H1 (cell line): Measurements from ENCODE around the gene PPP1R14B. TPM values are rescaled to one million over a fixed set of nuclear protein-coding genes. Genes with fewer than 3 reads are reported as not detected.

ENCODE experiments used
- CTCF ChIA-PET: fragments of 300-600 bp; sonication (Branson Sonifier 250); formaldehyde crosslinking; loops from one replicate; lab custom pipeline; 2021; ENCODE audit not compliant: partially characterized antibody; lab: Charles Lee
- POLR2A ChIA-PET: fragments of 300-600 bp; sonication (Branson Sonifier 250); formaldehyde crosslinking; loops from one replicate; lab custom pipeline; 2021; ENCODE audit warnings: inconsistent platforms; ENCODE audit not compliant: partially characterized antibody; lab: Charles Lee
- DNase-seq, 2 experiments: peaks; one replicate each; pipeline versions ENCODE4 v3.0.0 to v3.0.0-alpha.2; 2010 to 2022; ENCODE audit warnings: low spot score in 2 of 2, low read depth in 1 of 2, mixed read lengths in 1 of 2
- FAIRE-seq: peaks from 2 replicates; lab custom pipeline; 2011; peaks lifted over from hg19 to GRCh38; lab: Jason Lieb, UNC
- H2AFZ ChIP-seq: 2 replicates; pipeline ENCODE4 v1.8.1; 2012; ENCODE audit warnings: low read length, inconsistent platforms
- H2AK5ac ChIP-seq: 2 replicates; pipeline ENCODE4 v1.6.1; 2013; ENCODE audit warnings: low read depth, low read length
- H2BK120ac ChIP-seq: replicated peaks from 2 replicates; pipeline ENCODE3; 2013; ENCODE audit warnings: low read depth, low read length, inconsistent platforms
- H2BK12ac ChIP-seq: 2 replicates; pipeline ENCODE4 v1.6.1; 2013; ENCODE audit warnings: low read depth, low read length
- H2BK15ac ChIP-seq: 2 replicates; pipeline ENCODE4 v1.6.1; 2013; ENCODE audit warnings: low read length
- H2BK20ac ChIP-seq: 2 replicates; pipeline ENCODE4 v1.6.1; 2013; ENCODE audit warnings: low read length
- H2BK5ac ChIP-seq: 2 replicates; pipeline ENCODE4 v1.6.1; 2013; ENCODE audit warnings: low read depth, low read length
- H3K14ac ChIP-seq: 2 replicates; pipeline ENCODE4 v1.6.1; 2013; ENCODE audit warnings: inconsistent platforms; ENCODE audit not compliant: insufficient read length
- H3K18ac ChIP-seq: 2 replicates; pipeline ENCODE4 v1.6.1; 2013; ENCODE audit warnings: low read length; ENCODE audit errors: extremely low read depth
- H3K23ac ChIP-seq: 2 replicates; pipeline ENCODE4 v1.6.1; 2013; ENCODE audit warnings: inconsistent platforms; ENCODE audit not compliant: insufficient read length
- H3K23me2 ChIP-seq: 2 replicates; pipeline ENCODE4 v1.6.1; 2013; ENCODE audit warnings: low read depth, low read length
- H3K27ac ChIP-seq: 2 replicates; pipeline ENCODE4 v1.6.1; 2011; ENCODE audit warnings: low read depth, low read length, inconsistent platforms
- H3K27me3 ChIP-seq, 4 experiments: replicated peaks in 1 of 4; 1 replicate in 1 of 4; 2 replicates in 3 of 4; pipeline versions ENCODE4 v1.6.1 to v1.8.1; 2011 to 2013; ENCODE audit warnings: low read length in 3 of 4, mild to moderate bottlenecking in 3 of 4, inconsistent platforms in 2 of 4, mixed read lengths in 2 of 4, moderate library complexity in 1 of 4; ENCODE audit not compliant: control insufficient read depth in 3 of 4, insufficient read depth in 3 of 4; ENCODE audit errors: extremely low read depth in 1 of 4
- H3K36me3 ChIP-seq, 4 experiments: 2 replicates each; pipeline versions ENCODE4 v1.6.1 to v1.8.1; 2011 to 2013; ENCODE audit warnings: mild to moderate bottlenecking in 4 of 4, low read length in 3 of 4, moderate library complexity in 2 of 4, control low read depth in 1 of 4, inconsistent platforms in 1 of 4; ENCODE audit not compliant: insufficient read depth in 4 of 4, control insufficient read depth in 2 of 4
- H3K4ac ChIP-seq: replicated peaks from 2 replicates; pipeline ENCODE3; 2013; ENCODE audit warnings: low read length, low read depth, mixed read lengths, inconsistent platforms; ENCODE audit not compliant: insufficient read length
- H3K4me1 ChIP-seq, 4 experiments: replicated peaks in 1 of 4; 1 replicate in 1 of 4; 2 replicates in 3 of 4; pipeline versions ENCODE4 v1.6.1 to v1.8.1; 2011 to 2013; ENCODE audit warnings: low read length in 3 of 4, inconsistent platforms in 2 of 4, mixed read lengths in 1 of 4; ENCODE audit not compliant: insufficient read depth in 4 of 4, control insufficient read depth in 3 of 4
- H3K4me2 ChIP-seq, 2 experiments: 2 replicates each; pipeline versions ENCODE4 v1.6.1 to v1.8.1; 2011 to 2013; ENCODE audit warnings: low read depth in 2 of 2, low read length in 2 of 2, control low read depth in 1 of 2, inconsistent platforms in 1 of 2, mild to moderate bottlenecking in 1 of 2; ENCODE audit not compliant: insufficient read depth in 1 of 2
- H3K4me3 ChIP-seq, 4 experiments: fragments of 200-600, 300-600 bp in 1 of 4; sonication (generic), shearing (Covaris generic), sonication (Bioruptor Twin) in 1 of 4; 2 replicates each; pipeline versions ENCODE4 v1.5.1 to v1.8.1; 2011 to 2016; ENCODE audit warnings: low read length in 4 of 4, low read depth in 3 of 4, control low read depth in 2 of 4, inconsistent platforms in 2 of 4, mild to moderate bottlenecking in 2 of 4, mixed read lengths in 1 of 4, moderate library complexity in 1 of 4; ENCODE audit not compliant: insufficient read depth in 2 of 4; ENCODE audit errors: extremely low read depth in 1 of 4
- H3K56ac ChIP-seq: replicated peaks from 2 replicates; pipeline ENCODE3; 2013; ENCODE audit warnings: low read depth, mild to moderate bottlenecking, mixed read lengths, low read length, inconsistent platforms; ENCODE audit not compliant: insufficient read length
- H3K79me1 ChIP-seq: 2 replicates; pipeline ENCODE4 v1.6.1; 2013; ENCODE audit warnings: low read depth, low read length, control low read depth
- H3K79me2 ChIP-seq, 2 experiments: 2 replicates each; pipeline versions ENCODE4 v1.6.1 to v1.8.1; 2012 to 2013; ENCODE audit warnings: low read length in 2 of 2, mild to moderate bottlenecking in 2 of 2, inconsistent platforms in 1 of 2; ENCODE audit not compliant: insufficient read depth in 2 of 2, control insufficient read depth in 1 of 2
- H3K9ac ChIP-seq, 4 experiments: replicated peaks in 1 of 4; 1 replicate in 1 of 4; 2 replicates in 3 of 4; pipeline versions ENCODE4 v1.6.1 to v1.8.1; 2011 to 2013; ENCODE audit warnings: low read depth in 3 of 4, low read length in 3 of 4, control low read depth in 2 of 4, mild to moderate bottlenecking in 2 of 4, moderate library complexity in 2 of 4, inconsistent platforms in 1 of 4; ENCODE audit errors: extremely low read depth in 1 of 4
- H3K9me3 ChIP-seq, 2 experiments: 2 replicates each; pipeline versions ENCODE4 v1.6.1 to v1.8.1; 2012 to 2013; ENCODE audit warnings: mild to moderate bottlenecking in 2 of 2, moderate library complexity in 2 of 2, control low read depth in 1 of 2, inconsistent platforms in 1 of 2, low read depth in 1 of 2, low read length in 1 of 2, mixed read lengths in 1 of 2; ENCODE audit not compliant: insufficient read depth in 2 of 2
- H4K20me1 ChIP-seq, 2 experiments: replicated peaks in 1 of 2; 2 replicates each; pipeline versions ENCODE3 to v1.8.1; 2011 to 2013; ENCODE audit warnings: inconsistent platforms in 2 of 2, low read length in 2 of 2, mild to moderate bottlenecking in 1 of 2; ENCODE audit not compliant: insufficient read depth in 2 of 2, control insufficient read depth in 1 of 2
- H4K5ac ChIP-seq: 2 replicates; pipeline ENCODE4 v1.6.1; 2013; ENCODE audit warnings: low read length, low read depth, mixed read lengths, inconsistent platforms; ENCODE audit not compliant: insufficient read length
- H4K8ac ChIP-seq: 2 replicates; pipeline ENCODE4 v1.8.0; 2013; ENCODE audit warnings: mild to moderate bottlenecking, moderate library complexity, low read length, inconsistent platforms; ENCODE audit not compliant: insufficient read depth; ENCODE audit errors: extremely low read depth
- H4K91ac ChIP-seq: replicated peaks from 2 replicates; pipeline ENCODE3; 2013; ENCODE audit warnings: low read length, mixed read lengths, inconsistent platforms; ENCODE audit not compliant: insufficient read length
- ATF2 ChIP-seq: IDR thresholded peaks from 2 replicates; pipeline ENCODE4 v1.6.1; 2012; ENCODE audit warnings: low read length, inconsistent platforms
- BACH1 ChIP-seq: IDR thresholded peaks from 2 replicates; pipeline ENCODE4 v1.6.1; 2012; ENCODE audit warnings: low read length, improper control_type of control experiment
- BCL11A ChIP-seq, 2 experiments: IDR thresholded peaks; one replicate each; pipeline ENCODE4 v1.6.1; 2011; ENCODE audit warnings: low read depth in 2 of 2, low read length in 2 of 2, mild to moderate bottlenecking in 2 of 2
- CREB1 ChIP-seq: IDR thresholded peaks from 2 replicates; pipeline ENCODE4 v1.6.1; 2012; ENCODE audit warnings: inconsistent platforms
- GABPA ChIP-seq: IDR thresholded peaks from 2 replicates; pipeline ENCODE4 v1.6.1; 2011; ENCODE audit warnings: mild to moderate bottlenecking, low read length, moderate library complexity, borderline replicate concordance; ENCODE audit not compliant: insufficient read depth
- KDM4A ChIP-seq: IDR thresholded peaks from one replicate; pipeline ENCODE4 v1.7.1; 2012; ENCODE audit warnings: low read depth, mild to moderate bottlenecking, moderate library complexity, low read length, inconsistent platforms; ENCODE audit not compliant: severe bottlenecking
- KDM5A ChIP-seq: fragments of 200-600 bp; IDR thresholded peaks from 2 replicates; pipeline ENCODE4 v1.7.1; 2012; ENCODE audit warnings: mild to moderate bottlenecking, low read length, inconsistent platforms, mixed read lengths
- RBBP5 ChIP-seq: IDR thresholded peaks from 2 replicates; pipeline ENCODE4 v1.7.1; 2012; ENCODE audit warnings: low read depth, mild to moderate bottlenecking, inconsistent platforms, low read length, moderate library complexity, borderline replicate concordance
- SP1 ChIP-seq: IDR thresholded peaks from 2 replicates; pipeline ENCODE4 v1.6.1; 2011; ENCODE audit warnings: low read depth, low read length
- TBP ChIP-seq: IDR thresholded peaks from 2 replicates; pipeline ENCODE4 v1.6.1; 2011; ENCODE audit warnings: low read depth, low read length, improper control_type of control experiment
- WGBS, 2 experiments: shearing (Covaris generic) in 1 of 2; methylation state at CpG; one replicate each; pipeline versions ENCODE4 v1.1.6 to v1.1.7; 2013 to 2015; ENCODE audit warnings: low lambda C conversion rate in 2 of 2, mixed read lengths in 2 of 2, inconsistent platforms in 1 of 2, low coverage in 1 of 2, missing lambda C conversion rate in 1 of 2; ENCODE audit not compliant: insufficient replicate concordance in 2 of 2, insufficient coverage in 1 of 2, insufficient read length in 1 of 2; ENCODE audit errors: extremely low coverage in 1 of 2, missing lambda C conversion rate in 1 of 2; 5-methylcytosine and 5-hydroxymethylcytosine counted together
- polyA plus RNA-seq, 7 experiments: library from polyadenylated mRNA; depleted of rRNA in 3 of 7; stranded (reverse) in 5 of 7; unstranded in 2 of 7; fragments of >200 nt in 5 of 7; fragments of 200-250 nt in 2 of 7; gene quantifications; 1 replicate in 5 of 7; 2 replicates in 1 of 7; 4 replicates in 1 of 7; pipeline versions ENCODE4 v1.2.1 to v1.2.3, GENCODE V29; 2011 to 2013; ENCODE audit warnings: missing spikeins in 2 of 7, mixed read lengths in 2 of 7
- total RNA-seq: library from RNA; stranded (reverse); fragmentation: NEBNext Ultra II Directional; extraction: Animal tissue kit (Norgen Biotek cat#: 25700); gene quantifications from 2 replicates; pipeline ENCODE4 v1.2.1, GENCODE V29; 2021

The PPP1R14B gene
- total and polyA plus RNA-seq, 2 of the 8 experiments (the other 6 are each of a cell fraction or from before 2014, with no cell fraction given) = 265 to 419 TPM

- ChIA-PET CTCF (interaction anchor here (0.9 to 13.7 kb wide), 13 partner anchors 12 to 85 kb away, joined by 3 to 168 read pairs (median 6); partner anchors contain the start of genes BAD, CATSPERZ, ESRRA and PLCB3), POLR2A (interaction anchor here (0.5 to 11.9 kb wide), 28 partner anchors 13 to 1419 kb away, joined by 3 to 352 read pairs (median 6); partner anchors contain the start of genes BAD, ESRRA, FERMT3 and FKBP2)
- no peak overlapping the region for H3K14ac ChIP-seq
- peaks cover 0 to 2% of the 10 kb centered on the region in 2 experiments for H4K20me1 ChIP-seq
- no peak overlapping the region for H4K91ac ChIP-seq
- H2BK120ac ChIP-seq = no peak overlapping the region
- H3K18ac ChIP-seq = peak overlapping the region; percentile 52; the same call in 1 of the 2 replicates
- 0 out of 4 replicates have a peak, but pooled peaks cover 0 to 4% of the 10 kb centered on the region in 2 experiments for H3K79me2 ChIP-seq
- peak overlapping the region; percentile 28 to 88 (median 73); a peak in 6 of 7 replicates for H3K9ac ChIP-seq
- peak overlapping the region; percentile 79 for H4K8ac ChIP-seq
- peak overlapping the region; percentile 90 for H4K5ac ChIP-seq
- H3K4me2 ChIP-seq = peak overlapping the region; percentile 80 to 86
- DNase-seq = peak; percentile 95 to 98
- H3K56ac ChIP-seq = peak overlapping the region; percentile 78
- no peaks in the 10 kb centered on the region for H3K9me3 ChIP-seq
- H3K27ac ChIP-seq = peak overlapping the region; percentile 88
- no peak overlapping the region for H2AFZ ChIP-seq
- WGBS, 2 experiments = 0% methylated on average over 55 of the region's 58 CpGs; no CpG with 5 or more reads in 1 of the 2 experiments
- H3K36me3 ChIP-seq = peaks cover 9 to 20% (median 12%) of the 10 kb centered on the region in 4 experiments
- peak overlapping the region; percentile 70 to 84 (median 82) for H3K4me3 ChIP-seq
- H2BK15ac ChIP-seq = peak overlapping the region; percentile 99; the same call in 1 of the 2 replicates
- H3K4ac ChIP-seq = no peak overlapping the region
- H3K23me2 ChIP-seq = peaks cover 4% of the 10 kb centered on the region
- peak; percentile 71 for FAIRE-seq
- H2BK5ac ChIP-seq = peak overlapping the region; percentile 96
- no peak overlapping the region for H2AK5ac ChIP-seq
- H3K79me1 ChIP-seq = no peaks in the 10 kb centered on the region; the same call in 1 of the 2 replicates
- H3K27me3 ChIP-seq = no peaks in the 10 kb centered on the region
- no peak overlapping the region for H2BK20ac ChIP-seq
- no peak overlapping the region for H3K23ac ChIP-seq
- peaks cover 0 to 11% (median 5%) of the 10 kb centered on the region in 4 experiments; a peak in 5 of 7 replicates for H3K4me1 ChIP-seq
- no peak overlapping the region for H2BK12ac ChIP-seq
- TF ChIP-seq SP1 = peak; percentile 86
- TF ChIP-seq ATF2 = peak; percentile 84
- TF ChIP-seq KDM4A = peak; percentile 32
- TF ChIP-seq BACH1 = peak; percentile 66; the same call in 1 of the 2 replicates
- peak; percentile 96 for TF ChIP-seq GABPA
- TF ChIP-seq TBP = peak; percentile 41; the same call in 1 of the 2 replicates
- no peak for TF ChIP-seq BCL11A (IDR thresholded peaks at IDR 0.05; ENCODE audit: low read depth in 2 of 2, low read length in 2 of 2)
- TF ChIP-seq KDM5A = 0 out of 2 replicates have a peak, but pooled peaks have one; percentile 37
- TF ChIP-seq CREB1 = peak; percentile 42; the same call in 1 of the 2 replicates
- TF ChIP-seq RBBP5 = peak; percentile 26; the same call in 1 of the 2 replicates
Measured at GRCh38 chr11:64269540-64270220, 22.9 kb upstream of the PPP1R14B start.
